DMS153 treated with DMSO at 0.1 percent for 48 hours (cell line): Measurements from ENCODE around the gene SLC17A8.
"Not testable (repeated sequence)": the region's sequence is repeated elsewhere in the genome, so short reads cannot be mapped to it uniquely, and the experiment has no call there.

Experiments
- DNase-seq: peaks from one replicate; lab custom pipeline; 2025; ENCODE audit not compliant: unreplicated experiment; lab: John Stamatoyannopoulos, UW

SLC17A8 gene

DNA sequence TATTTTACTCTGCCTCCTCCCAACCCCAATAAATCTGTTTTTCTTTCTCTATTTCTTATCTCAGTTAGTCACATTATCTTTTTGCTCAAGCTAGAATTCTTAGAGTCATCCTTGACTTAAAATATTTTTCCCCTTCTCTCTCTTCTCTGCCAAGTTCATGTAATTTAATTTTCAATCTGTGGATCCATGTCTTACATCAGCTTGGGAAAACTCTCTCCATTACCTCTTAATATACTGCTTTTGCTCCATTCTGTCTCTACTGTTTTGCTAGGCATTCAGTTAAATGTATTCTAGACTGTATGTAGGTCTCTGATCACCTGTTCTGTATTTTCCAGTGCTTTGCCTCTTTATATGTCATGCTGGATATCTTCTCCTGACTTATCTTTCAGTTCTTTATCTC lies 65.8 kb downstream of the SLC17A8 start:
- no peak for DNase-seq

DNA sequence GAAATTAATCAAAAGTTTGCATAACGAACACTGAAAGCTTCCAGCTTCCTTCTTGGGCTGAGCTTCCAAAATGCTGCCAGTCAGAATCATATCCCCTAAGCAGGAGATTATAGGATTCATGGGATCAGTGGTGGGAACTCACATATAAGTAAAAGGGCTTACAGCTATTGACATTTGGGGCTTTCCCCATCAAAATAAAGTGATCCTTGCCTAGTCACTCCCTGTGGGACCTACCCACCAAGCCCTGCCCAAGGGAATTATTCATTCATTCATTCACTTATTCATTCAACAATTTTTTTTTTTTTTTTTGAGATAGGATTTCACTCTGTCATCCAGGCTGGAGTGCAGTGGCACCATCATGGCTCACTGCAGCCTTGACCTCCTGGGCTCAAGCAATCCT lies 69.3 kb downstream of the SLC17A8 start:
- no peak for DNase-seq

DNA sequence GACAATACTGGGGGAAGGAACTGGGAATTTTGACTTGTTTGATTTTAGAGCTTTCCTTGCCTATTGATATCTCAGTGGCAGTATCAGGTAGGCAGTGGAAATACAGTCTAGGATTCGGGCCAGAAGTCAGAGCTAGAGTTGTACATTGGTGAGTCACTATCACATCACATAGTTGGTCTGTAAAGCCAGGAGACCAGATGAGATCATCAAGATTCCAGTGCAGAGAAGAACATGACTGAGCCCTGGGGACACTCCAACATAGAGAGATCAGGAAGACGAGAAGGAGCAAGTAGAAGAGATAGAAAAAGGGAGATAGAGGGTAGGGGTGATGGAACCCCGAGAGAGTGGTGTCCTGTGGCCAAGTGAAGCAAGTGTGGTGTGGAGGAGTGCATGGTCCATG lies 70.2 kb downstream of the SLC17A8 start:
- no peak for DNase-seq

DNA sequence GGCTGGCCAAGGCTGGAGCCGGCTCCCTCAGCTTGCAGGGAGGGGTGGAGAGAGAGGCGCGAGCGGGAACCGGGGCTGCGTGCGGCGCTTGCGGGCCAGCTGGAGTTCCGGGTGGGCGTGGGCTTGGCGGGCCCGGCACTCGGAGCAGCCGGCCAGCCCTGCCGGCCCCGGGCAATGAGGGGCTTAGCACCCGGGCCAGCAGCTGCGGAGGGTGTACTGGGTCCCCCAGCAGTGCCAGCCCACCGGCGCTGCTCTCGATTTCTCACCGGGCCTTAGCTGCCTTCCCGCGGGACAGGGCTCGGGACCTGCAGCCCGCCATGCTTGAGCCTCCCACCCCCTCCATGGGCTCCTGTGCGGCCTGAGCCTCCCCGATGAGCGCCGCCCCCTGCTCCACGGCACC lies 73.4 kb downstream of the SLC17A8 start:
- DNase-seq = not testable (repeated sequence)

DNA sequence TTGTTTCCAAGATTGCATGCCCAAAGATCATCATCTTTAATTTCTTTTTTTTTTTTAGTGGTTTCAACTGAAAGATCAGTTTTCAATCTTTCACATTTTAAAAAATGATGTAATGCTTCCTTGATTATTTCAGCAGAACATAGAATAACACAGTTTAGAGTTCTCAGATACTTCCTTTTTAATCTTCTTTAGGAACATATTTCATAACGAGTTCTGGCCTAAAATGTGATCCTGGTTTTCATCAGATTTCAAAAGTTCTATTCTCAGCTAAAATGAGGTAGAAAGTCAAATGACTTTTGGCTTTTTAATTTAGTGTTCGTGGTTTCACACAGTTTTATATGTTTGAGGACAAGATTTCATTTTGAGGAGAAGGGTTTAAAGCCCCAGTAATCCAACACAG lies 76.8 kb downstream of the SLC17A8 start:
- DNase-seq = no peak

DNA sequence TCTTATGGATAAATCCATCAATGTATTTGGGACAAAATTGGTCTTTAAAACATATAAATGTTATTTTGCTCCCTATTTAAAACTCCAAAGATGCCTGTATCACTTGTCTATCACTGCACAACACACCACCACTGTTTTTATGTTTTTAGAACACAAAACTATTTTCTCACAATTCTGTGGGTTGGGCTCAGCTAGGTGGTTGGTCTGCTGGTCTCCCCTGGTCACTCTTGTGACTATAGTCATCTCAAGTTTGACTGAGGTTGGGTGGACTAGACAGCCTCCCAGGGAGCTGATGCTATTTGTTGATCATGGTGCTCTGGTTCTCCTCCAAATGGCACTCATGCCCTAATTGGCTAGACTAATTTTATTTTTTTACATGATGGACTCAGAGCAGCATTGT lies 77.3 kb downstream of the SLC17A8 start:
- DNase-seq = no peak

DNA sequence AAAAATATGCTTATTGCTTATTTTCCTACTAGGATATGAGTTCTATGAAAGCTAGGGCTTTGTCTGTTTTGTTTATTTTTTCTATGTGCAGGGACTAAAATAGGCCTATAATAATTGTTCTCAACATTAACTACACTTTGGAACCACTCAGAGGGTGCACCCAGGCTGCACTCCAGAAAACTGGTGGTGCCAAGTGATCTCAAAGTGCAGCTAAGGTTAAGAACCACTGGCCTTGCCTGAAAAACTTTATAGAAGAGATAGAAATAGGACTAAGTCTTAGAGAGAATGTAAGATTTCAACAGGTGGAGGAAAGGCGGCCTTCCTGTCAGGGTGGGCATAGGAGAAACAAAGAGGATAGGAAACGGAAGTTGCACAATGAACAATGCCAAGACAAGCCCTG lies 79.1 kb downstream of the SLC17A8 start:
- DNase-seq = no peak

DNA sequence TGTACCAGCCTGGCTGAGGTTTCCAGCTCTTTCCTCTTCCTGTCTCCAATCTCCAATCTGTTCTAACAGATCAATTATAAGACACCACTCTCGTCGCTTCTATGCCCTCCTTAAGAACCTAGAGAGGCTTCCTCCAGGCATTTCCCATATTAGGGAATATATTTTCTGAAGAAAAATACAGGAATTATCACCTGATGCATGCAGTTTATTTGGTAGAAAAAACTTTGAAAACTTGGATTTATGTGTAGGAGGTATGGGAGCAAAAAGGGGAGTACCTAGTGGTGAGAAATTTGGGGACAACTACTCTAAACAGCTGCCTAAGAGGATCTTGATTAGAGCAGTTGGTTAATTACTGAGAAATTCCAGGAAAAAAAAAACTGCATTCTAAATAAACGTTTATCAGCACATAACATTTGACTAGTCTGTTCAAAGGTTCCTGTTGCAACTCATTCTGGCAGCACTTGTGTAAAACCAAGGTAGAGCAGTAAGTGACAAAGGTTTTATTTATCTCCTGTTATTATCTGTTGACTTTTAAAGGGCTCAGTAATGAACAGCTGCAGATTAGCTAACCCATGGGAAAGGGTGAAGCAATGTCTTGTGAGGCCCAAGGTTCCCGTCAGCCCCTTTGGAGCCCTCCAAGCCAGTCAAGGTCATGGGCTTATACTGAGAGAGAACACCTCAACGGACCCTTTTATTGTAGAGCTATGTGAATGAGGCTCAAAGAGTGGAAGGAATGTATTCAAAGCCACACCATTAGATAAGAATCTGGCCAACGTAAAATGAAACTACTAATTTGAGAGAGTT lies 80.4 kb downstream of the SLC17A8 start:
- no peak for DNase-seq

DNA sequence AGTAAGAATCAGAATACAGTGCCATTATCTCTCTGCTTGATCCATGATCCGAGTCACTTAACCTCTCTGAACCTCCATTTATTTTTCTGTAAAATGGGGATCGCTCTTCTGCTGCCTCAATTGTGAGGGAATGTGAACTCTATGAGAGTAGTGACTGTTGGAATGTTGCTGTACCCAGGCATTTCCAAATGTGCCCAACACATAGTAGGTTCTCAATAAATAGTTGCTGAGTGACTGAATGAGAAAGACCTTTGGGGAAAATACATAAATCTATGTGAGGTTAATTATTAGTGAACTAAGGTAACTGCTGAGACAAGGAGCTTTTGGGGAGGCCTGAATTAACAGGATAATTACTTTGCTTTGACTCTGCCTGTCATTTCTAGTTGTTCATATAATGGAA lies 82.9 kb downstream of the SLC17A8 start:
- no peak for DNase-seq

DNA sequence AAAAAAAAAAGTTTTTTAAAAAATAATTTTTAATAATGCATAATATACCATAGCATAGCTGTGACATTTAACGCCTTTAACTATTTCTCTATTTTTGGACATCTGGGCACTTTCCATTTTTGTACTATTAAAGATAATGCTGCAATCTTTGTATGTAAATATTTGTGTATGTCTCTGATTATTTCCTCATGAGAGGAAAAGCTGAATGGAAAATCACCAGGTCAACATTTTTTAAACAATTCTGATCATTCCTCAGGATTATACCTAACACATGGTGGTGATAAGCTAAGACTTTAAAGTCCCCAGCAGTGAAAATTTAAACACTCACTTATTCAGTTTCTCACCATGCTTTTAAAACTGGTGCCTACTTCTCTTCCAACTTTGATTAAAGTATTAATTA lies 85.5 kb downstream of the SLC17A8 start:
- no peak for DNase-seq

DNA sequence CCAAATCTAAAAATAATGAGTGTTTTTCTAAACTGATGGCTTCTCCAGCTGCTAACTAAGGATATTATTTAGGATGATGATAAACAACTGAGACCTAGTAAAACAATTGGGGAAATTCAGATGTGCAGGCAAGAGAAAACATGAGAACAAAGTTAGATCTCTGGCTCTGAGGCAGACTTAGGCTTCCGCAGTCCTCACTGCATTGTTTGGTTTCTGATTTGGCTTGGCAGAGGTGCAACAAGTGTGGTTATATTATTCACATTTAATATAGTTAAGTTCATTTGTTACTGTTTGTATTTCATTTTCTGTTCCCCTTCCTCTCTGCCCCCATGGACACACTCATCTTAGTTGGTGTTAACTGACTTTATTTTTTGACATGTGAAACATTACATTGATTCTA lies 86.6 kb downstream of the SLC17A8 start:
- DNase-seq = no peak

DNA sequence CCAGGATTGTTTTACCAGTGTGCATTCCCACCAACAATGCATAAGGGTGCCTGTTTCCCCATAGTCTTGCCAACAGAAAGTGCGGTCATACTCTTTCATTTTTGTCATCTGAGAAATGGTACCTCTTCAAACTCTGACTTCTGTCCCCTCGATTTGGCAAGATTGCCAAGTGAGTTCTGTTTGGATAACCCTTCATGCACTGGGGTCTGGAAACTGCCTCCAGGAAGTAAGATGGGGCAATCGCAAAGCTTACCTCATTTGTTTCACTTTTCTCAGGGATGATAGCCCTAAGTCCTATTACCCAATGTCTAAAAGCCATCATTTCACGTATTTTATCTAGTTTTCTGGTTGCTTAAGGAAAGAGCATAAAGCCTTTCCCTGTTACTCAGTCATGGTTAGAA lies 88.2 kb downstream of the SLC17A8 start:
- DNase-seq = no peak

DNA sequence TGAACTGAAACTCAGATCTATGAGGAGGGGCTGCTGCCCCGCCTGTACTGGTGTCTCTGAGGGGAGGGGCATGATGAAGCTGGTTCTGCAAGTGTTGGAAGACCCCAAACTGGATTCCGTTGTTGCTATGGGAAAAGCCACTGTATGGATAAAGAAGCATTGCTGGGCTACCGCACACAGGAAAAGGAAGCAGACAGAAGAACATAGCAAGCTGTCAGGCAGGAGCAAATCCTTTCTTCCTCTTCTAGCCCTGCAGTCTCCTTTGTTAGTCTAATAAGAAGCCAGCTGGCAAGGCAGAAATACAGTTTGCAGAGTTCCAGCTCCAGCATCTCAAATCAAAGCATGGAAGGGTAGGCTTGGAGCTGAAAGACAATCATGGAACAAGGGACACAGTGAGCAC lies 90.5 kb downstream of the SLC17A8 start:
- no peak for DNase-seq

DNA sequence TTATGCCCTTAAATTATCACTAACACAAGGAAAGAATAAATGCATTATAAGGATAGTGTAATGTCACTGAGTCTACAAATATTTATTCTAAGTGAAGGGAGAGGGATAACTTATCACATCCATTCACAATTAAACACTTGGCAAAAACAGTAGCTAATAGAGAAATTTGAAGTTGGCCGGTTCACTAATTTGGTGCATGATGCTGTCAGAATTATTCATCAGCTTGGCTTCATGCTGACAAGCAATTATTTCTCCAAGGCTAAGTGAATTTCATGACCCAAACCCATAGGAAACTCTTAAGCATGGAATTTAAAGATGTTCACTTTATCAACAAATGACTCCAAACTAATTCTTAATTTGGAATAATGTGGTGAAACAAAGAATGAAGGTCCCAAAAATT lies 91.8 kb downstream of the SLC17A8 start:
- DNase-seq = no peak

DNA sequence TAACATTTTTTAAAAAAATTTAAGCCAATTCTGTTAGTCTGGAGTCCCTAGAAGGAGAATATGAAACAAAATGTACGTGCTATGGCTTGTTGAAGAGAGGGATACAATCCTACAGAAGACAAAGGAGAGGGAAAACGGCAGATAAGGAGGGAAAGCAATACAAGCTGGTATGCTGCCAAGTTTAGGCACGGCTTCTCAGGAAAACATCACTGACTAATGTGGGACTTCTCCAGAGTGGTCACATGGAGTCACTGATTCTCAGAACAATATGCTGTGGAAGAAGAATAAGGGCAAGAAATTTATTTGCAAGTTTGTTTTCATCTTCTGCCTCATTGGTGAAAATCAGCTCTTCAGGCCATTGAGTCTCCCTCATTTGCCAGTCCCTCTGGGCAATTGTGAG lies 93.9 kb downstream of the SLC17A8 start:
- DNase-seq = no peak

DNA sequence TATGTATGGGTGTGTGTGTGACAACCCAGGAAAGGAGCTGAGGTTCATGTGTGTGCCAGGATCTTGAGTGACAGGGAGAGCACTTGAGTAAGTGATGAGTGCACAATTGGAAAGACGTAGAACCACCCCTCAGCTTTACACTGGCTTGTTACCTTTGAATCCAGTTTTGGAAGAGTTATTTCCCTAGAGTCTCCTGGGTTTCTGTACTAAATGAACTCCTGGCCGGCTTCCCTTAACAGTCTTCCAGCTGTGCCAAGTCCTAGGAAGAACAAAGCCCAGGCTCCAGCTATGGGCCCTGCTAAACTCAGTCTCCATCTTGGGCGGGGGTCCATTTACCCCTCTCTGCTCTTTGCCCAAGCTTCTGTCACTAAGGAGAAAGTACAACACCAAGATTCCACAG lies 97.1 kb downstream of the SLC17A8 start:
- no peak for DNase-seq

DNA sequence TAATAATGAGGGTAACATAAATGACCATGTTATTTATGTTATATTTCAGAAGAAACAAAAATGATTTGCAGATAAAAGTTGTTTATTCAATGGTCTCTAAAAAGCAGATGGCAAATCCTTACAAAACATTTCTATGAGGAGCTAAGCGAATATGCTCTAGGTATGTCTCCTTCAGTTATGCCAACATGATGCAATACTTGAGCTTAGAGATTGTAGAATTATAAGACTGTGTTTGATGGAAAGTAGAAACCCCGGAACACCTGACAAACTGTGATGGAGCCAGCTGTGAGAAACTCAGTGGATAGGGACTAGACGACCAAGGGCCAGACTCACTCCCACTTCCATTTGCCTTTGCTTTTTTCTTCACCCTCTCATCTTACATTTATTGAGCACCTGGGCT lies 99.0 kb downstream of the SLC17A8 start:
- no peak for DNase-seq

DNA sequence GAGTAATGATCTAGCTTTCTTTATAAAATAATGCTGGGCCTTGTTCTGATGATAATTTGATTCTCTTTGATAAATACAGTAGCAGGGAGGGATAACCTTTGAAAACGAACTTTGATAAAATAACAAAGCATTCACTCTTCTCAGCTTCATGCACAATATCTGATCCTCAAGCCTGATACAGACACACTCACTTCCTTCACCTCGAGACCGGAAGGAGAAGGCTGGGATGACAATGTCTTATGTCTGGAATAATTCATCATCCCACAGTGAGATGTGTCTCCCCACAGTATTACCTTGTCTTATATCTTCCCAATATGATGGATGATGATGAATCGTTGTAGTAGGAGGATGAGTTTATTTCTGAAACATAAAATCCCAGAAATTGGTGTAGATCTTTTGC lies 101.3 kb downstream of the SLC17A8 start:
- no peak for DNase-seq

DNA sequence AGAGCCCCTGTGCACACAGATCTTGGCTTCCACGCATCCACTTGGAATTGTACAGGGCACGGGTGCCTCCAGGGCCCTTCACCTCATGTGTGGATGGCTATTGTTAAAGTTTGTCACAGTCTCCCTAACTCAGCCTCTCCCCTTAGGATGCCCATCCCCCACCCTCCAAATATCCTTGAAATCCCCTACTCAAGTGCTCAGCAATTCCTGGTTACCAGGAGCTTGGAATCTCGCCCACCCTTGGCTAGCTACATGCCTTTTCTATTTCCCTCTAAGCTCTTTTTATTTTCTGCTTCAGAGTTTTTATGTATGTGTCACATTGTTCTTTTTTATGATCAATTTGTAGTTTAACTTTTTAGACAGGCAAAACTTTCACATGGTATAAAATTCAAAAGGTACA lies 103.8 kb downstream of the SLC17A8 start:
- DNase-seq = no peak

DNA sequence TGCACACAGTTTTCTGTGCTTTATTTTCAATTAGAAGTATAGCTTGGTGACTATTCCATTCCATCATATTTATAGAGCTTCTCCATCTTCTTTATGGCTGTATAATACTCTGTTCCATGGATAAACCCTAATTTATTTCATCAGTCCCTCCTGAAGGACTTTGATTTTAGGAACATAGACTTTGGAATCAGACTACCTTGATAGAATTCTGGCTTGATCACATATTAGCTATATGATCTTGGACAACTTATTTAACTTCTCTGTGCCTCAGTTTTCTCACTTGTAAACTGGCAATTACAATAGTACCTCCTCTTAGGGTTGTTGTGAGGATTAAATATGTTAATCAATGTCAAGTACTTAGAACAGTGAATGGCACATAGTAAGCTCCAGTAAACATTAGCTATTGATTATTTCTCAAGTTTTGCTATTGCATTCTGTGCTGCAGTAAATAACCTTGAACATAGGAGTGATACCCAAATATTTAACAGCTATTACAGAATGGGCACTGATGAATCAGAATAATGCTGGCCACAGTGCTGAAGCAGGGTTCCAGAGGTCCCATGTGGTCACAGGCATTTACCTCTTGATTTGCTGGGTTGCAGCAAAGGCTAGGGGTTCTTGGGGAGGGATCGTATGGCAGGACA lies 104.6 kb downstream of the SLC17A8 start:
- DNase-seq = no peak

DNA sequence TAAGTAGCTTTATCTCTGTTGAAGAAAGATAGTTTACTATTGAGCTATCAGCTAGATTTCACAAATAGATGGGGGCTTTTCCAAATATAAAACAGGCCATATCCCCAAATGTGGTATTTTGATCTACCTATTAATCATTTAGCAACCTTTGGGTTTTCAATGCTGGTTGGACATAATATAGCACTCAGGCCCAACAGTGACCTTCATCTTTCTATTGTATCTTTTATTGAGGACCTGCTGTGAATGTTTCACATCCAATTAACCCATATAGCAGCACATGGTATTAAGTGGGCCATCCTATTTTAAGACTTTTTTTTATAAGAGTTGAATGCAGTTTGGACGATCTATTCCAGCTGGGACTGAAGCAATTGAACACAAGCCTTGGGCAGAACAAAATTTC lies 106.8 kb downstream of the SLC17A8 start:
- DNase-seq = no peak

DNA sequence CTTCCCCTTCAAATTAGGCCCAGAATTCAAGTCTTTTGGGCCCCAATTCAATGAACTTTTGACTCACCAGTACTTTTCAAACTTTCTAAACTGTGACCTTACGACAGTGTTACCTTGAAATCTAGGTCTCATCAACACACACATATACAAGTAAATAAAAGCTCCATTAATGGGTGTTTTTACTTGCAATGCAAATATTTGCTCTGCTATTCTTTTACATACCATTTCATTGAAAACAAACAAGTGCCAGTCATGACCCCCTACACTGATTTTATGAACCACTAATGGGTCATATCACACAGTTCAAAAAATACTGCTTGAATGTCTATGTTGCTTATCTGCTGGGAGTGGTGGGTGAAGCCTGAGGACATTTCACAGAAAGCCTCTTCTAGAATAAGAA lies 107.7 kb downstream of the SLC17A8 start:
- no peak for DNase-seq

DNA sequence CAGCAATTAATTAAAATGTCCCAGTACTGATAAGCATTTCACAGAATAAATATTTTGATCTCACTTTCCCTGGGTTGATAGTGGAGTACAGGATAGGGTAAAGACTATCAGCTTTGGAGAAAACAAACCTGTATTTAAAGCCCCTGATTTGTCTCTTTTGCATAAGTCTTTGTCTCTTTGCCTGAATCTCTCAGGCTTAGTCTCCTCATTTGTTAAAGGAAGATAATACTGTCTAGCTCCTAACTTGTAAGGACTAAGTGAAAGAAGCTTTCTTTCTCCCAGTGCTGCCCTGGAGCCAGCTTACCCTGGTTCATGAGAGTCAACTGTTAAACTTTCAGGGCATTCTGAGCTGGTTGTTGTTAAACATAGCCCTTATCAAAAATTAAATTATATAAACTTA lies 111.3 kb downstream of the SLC17A8 start:
- DNase-seq = no peak
